Measurements from ENCODE around the gene TRMT11.

TRMT11 gene

GRCh38 chr6:126048635-126049034, 62.3 kb downstream of the TRMT11 start:
- Histone ChIP-seq H3K27ac (replicated peaks) (no peak overlapping the region), H3K27me3 (ENCODE audit: insufficient read depth, poor library complexity, severe bottlenecking) (no peaks in the 10 kb centered on the region), H3K4me3 (replicated peaks; ENCODE audit: insufficient read depth, low read length) (no peak overlapping the region)
- DNase-seq (ENCODE audit: low read depth in 1 of 2, low spot score in 1 of 2) = no peak
- TF ChIP-seq GABPA (IDR thresholded peaks at IDR 0.05; ENCODE audit: low read depth) (no peak), SPI1 (IDR thresholded peaks at IDR 0.05; ENCODE audit: borderline replicate concordance, low read depth) (no peak), REST (IDR thresholded peaks at IDR 0.05; ENCODE audit: insufficient replicate concordance, low read depth) (no peak)

GRCh38 chr6:126050795-126051194, 64.5 kb downstream of the TRMT11 start:
- Histone ChIP-seq H3K27me3 (ENCODE audit: insufficient read depth, poor library complexity, severe bottlenecking) (no peaks in the 10 kb centered on the region), H3K4me3 (replicated peaks; ENCODE audit: insufficient read depth, low read length) (no peak overlapping the region), H3K27ac (replicated peaks) (no peak overlapping the region)
- TF ChIP-seq CTCF (IDR thresholded peaks at IDR 0.05; ENCODE audit: insufficient read depth, low read length) (no peak), REST (IDR thresholded peaks at IDR 0.05; ENCODE audit: insufficient replicate concordance, low read depth) (no peak), SPI1 (IDR thresholded peaks at IDR 0.05; ENCODE audit: borderline replicate concordance, low read depth) (no peak), GABPA (IDR thresholded peaks at IDR 0.05; ENCODE audit: low read depth) (no peak), POLR2AphosphoS5 (IDR thresholded peaks at IDR 0.05; ENCODE audit: low read depth) (no peak)
- DNase-seq (ENCODE audit: low read depth in 1 of 2, low spot score in 1 of 2) = no peak

- H3K27ac ChIP-seq (replicated peaks) = no peak overlapping the region
- DNase-seq (ENCODE audit: low read depth in 1 of 2, low spot score in 1 of 2) = no peak
- H3K27me3 ChIP-seq (ENCODE audit: insufficient read depth, poor library complexity, severe bottlenecking) = no peaks in the 10 kb centered on the region
- no peak for TF ChIP-seq REST (IDR thresholded peaks at IDR 0.05; ENCODE audit: insufficient replicate concordance, low read depth)
- no peak for TF ChIP-seq GABPA (IDR thresholded peaks at IDR 0.05; ENCODE audit: low read depth)
- no peak for TF ChIP-seq POLR2AphosphoS5 (IDR thresholded peaks at IDR 0.05; ENCODE audit: low read depth)
- TF ChIP-seq CTCF (IDR thresholded peaks at IDR 0.05; ENCODE audit: insufficient read depth, low read length) = no peak
- no peak for TF ChIP-seq SPI1 (IDR thresholded peaks at IDR 0.05; ENCODE audit: borderline replicate concordance, low read depth)
- H3K4me3 ChIP-seq (replicated peaks; ENCODE audit: insufficient read depth, low read length) = no peak overlapping the region
These were observed 65.5 kb downstream of the TRMT11 start for GRCh38 chr6:126051791-126052190.

- H3K4me3 ChIP-seq (replicated peaks; ENCODE audit: insufficient read depth, low read length) = no peak overlapping the region
- no peak for DNase-seq (ENCODE audit: low read depth in 1 of 2, low spot score in 1 of 2)
- H3K27me3 ChIP-seq (ENCODE audit: insufficient read depth, poor library complexity, severe bottlenecking) = no peaks in the 10 kb centered on the region
- TF ChIP-seq SPI1 (IDR thresholded peaks at IDR 0.05; ENCODE audit: borderline replicate concordance, low read depth) (no peak), POLR2AphosphoS5 (IDR thresholded peaks at IDR 0.05; ENCODE audit: low read depth) (no peak), GABPA (IDR thresholded peaks at IDR 0.05; ENCODE audit: low read depth) (no peak), REST (IDR thresholded peaks at IDR 0.05; ENCODE audit: insufficient replicate concordance, low read depth) (no peak), CTCF (IDR thresholded peaks at IDR 0.05; ENCODE audit: insufficient read depth, low read length) (no peak)
- no peak overlapping the region for H3K27ac ChIP-seq (replicated peaks)
These were observed 66.1 kb downstream of the TRMT11 start for GRCh38 chr6:126052485-126052884.
